Ovary (tissue), 9 donors: ENCODE data around the gene DPYSL4. TPM values are rescaled to one million over a fixed set of nuclear protein-coding genes. Genes with fewer than 3 reads are reported as not detected.

Experiments
- DNase-seq, 5 donors: peaks; one replicate each; pipeline ENCODE4 v3.0.0-alpha.2; 2019 to 2020
- H3K27ac ChIP-seq, 2 donors: fragments of 200-600 bp; one replicate each; pipeline versions ENCODE4 v1.5.1 to v1.8.0; 2019 to 2022
- H3K27me3 ChIP-seq: fragments of 200-600 bp; one replicate; pipeline ENCODE4 v1.8.0; 2022
- H3K36me3 ChIP-seq: fragments of 200-600 bp; sonication (generic); one replicate; pipeline ENCODE4 v1.5.1; 2019
- H3K4me1 ChIP-seq: one replicate; pipeline ENCODE4 v1.8.1; 2013; ENCODE audit warnings: mild to moderate bottlenecking, moderate library complexity; ENCODE audit not compliant: insufficient read depth
- H3K4me3 ChIP-seq: fragments of 200-600 bp; sonication (generic); one replicate; pipeline ENCODE4 v1.5.1; 2017
- H3K9me3 ChIP-seq, 2 donors: fragments of 200-600 bp in 1 of 2; sonication (generic) in 1 of 2; one replicate each; pipeline versions ENCODE4 v1.5.1 to v1.8.1; 2013 to 2019; ENCODE audit warnings: mild to moderate bottlenecking in 1 of 2, moderate library complexity in 1 of 2
- CTCF ChIP-seq, 3 donors: fragments of 450-650 bp in 2 of 3; fragments of 200-600 bp in 1 of 3; IDR thresholded peaks; one replicate each; pipeline versions ENCODE4 v1.5.1 to v1.8.0; 2016 to 2022; ENCODE audit warnings: antibody characterized with exemption in 3 of 3, mild to moderate bottlenecking in 1 of 3
- EP300 ChIP-seq: sonication (generic); formaldehyde crosslinking; IDR thresholded peaks from one replicate; pipeline ENCODE4 v1.6.1; 2017; ENCODE audit warnings: antibody characterized with exemption
- POLR2A ChIP-seq: fragments of 450-650 bp; IDR thresholded peaks from one replicate; pipeline ENCODE4 v1.6.1; 2017; ENCODE audit warnings: antibody characterized with exemption, mild to moderate bottlenecking, moderate library complexity
- WGBS, 3 donors: extraction: QIAGEN DNeasy Blood & Tissue Kit in 1 of 3; methylation state at CpG; one replicate each; pipeline versions ENCODE4 v1.1.5 to v1.1.7; 2013 to 2017; 5-methylcytosine and 5-hydroxymethylcytosine counted together
- intact Hi-C, 4 donors: fragments of 100-400 bp; cut with DNase I; formaldehyde crosslinking; loops; one replicate each; pipeline versions ENCODE4 v1.11.0 to v1.15.1; 2022 to 2023
- polyA plus RNA-seq, 2 donors: library from polyadenylated mRNA; stranded (reverse); fragments of 200-250 nt in 1 of 2; fragments of 350-450 nt in 1 of 2; fragmentation: Illumina TruSeq in 1 of 2; extraction: RNeasy Lipid Tissue Mini Kit (QIAGEN cat#74804) in 1 of 2; gene quantifications; one replicate each; pipeline ENCODE4 v1.2.3, GENCODE V29; 2013 to 2014
- total RNA-seq, 7 donors: library from RNA; depleted of rRNA in 2 of 7; stranded (reverse); fragments of >200 nt in 2 of 7; fragmentation: NEBNext Ultra II Directional in 3 of 7; extraction: Animal tissue kit (Norgen Biotek cat#: 25700) in 3 of 7; gene quantifications; one replicate each; pipeline versions ENCODE4 v1.1.0 to v1.2.4, GENCODE V29; 2016 to 2023
- donor health status: DM: no; HTN: no; CAD: no; lungs with moderate emphysema.
- donor health status: DM: no; HTN: no; CAD: no.
- donor health status: Bipolar disorder and iron deficiency.
- donor health status: DM: yes; HTN: yes; CAD: no.
- donor health status: DM: no; HTN: no; CAD: no.
- donor health status: DM: yes; HTN: yes; CAD: no.

DPYSL4 gene
- total and polyA plus RNA-seq, 9 donors: 0.27 to 7.0 (median 1.7) TPM

GRCh38 chr10:132228616-132229015, 41.9 kb downstream of the DPYSL4 start:
- intact Hi-C loops: loop anchor here in 3 of 4 donors (10.0 kb wide), 3 partner anchors 226 to 416 kb away; no protein-coding TSS in a partner anchor

GRCh38 chr10:132229096-132229495, 42.3 kb downstream of the DPYSL4 start:
- no peak for TF ChIP-seq POLR2A
- no peak for TF ChIP-seq CTCF (IDR thresholded peaks at IDR 0.05)
- no peak for TF ChIP-seq EP300
- intact Hi-C loops: loop anchor here in 3 of 4 donors (10.0 kb wide), 3 partner anchors 226 to 416 kb away; no protein-coding TSS in a partner anchor
- no peaks in the 10 kb centered on the region for H3K36me3 ChIP-seq
- no peaks in the 10 kb centered on the region for H3K9me3 ChIP-seq
- peaks cover 4% of the 10 kb centered on the region for H3K4me1 ChIP-seq
- no peaks in the 10 kb centered on the region for H3K27me3 ChIP-seq
- WGBS, 3 donors: 80 to 89% (median 81%) methylated on average over 6 of the region's 6 CpGs
- no peak overlapping the region for H3K27ac ChIP-seq
- H3K4me3 ChIP-seq: no peak overlapping the region
- no peak for DNase-seq

More at GRCh38 chr10:132228616-132229015, 41.9 kb downstream of the DPYSL4 start:
- WGBS, 3 donors: 88 to 97% (median 92%) methylated on average over 14 of the region's 14 CpGs
- Histone ChIP-seq H3K4me3 (no peak overlapping the region), H3K27ac (no peak overlapping the region), H3K27me3 (no peaks in the 10 kb centered on the region), H3K4me1 (peaks cover 4% of the 10 kb centered on the region), H3K9me3 (no peaks in the 10 kb centered on the region), H3K36me3 (no peaks in the 10 kb centered on the region)
- no peak for DNase-seq
- TF ChIP-seq POLR2A (no peak), CTCF (IDR thresholded peaks at IDR 0.05) (no peak), EP300 (no peak)

GRCh38 chr10:132229834-132230556, 43.2 kb downstream of the DPYSL4 start:
- WGBS, 3 donors: 50 to 53% (median 53%) methylated on average over 36 of the region's 36 CpGs
- Histone ChIP-seq H3K36me3 (no peaks in the 10 kb centered on the region), H3K4me3 (peak overlapping the region; percentile 24), H3K27ac (peak overlapping the region in 1 of 2 donors; percentile 27), H3K27me3 (no peaks in the 10 kb centered on the region), H3K9me3 (no peaks in the 10 kb centered on the region), H3K4me1 (peaks cover 4% of the 10 kb centered on the region)
- intact Hi-C loops: loop anchor here in 3 of 4 donors (10.0 kb wide), 3 partner anchors 225 to 415 kb away; no protein-coding TSS in a partner anchor
- no peak for TF ChIP-seq EP300
- TF ChIP-seq POLR2A: no peak
- TF ChIP-seq CTCF (IDR thresholded peaks at IDR 0.05): no peak
- DNase-seq: peak; percentile 35 to 71 (median 54)

- TF ChIP-seq EP300 (no peak), CTCF (IDR thresholded peaks at IDR 0.05) (no peak), POLR2A (no peak)
- no peaks in the 10 kb centered on the region for H3K9me3 ChIP-seq
- H3K4me3 ChIP-seq: no peak overlapping the region
- no peak for DNase-seq
- no peaks in the 10 kb centered on the region for H3K36me3 ChIP-seq
- H3K4me1 ChIP-seq: peaks cover 4% of the 10 kb centered on the region
- intact Hi-C loops: no loop called here
- WGBS, 3 donors: 55 to 63% (median 59%) methylated on average over 20 to 21 of the region's 21 CpGs
- H3K27me3 ChIP-seq: no peaks in the 10 kb centered on the region
- H3K27ac ChIP-seq: peak overlapping the region in 1 of 2 donors; percentile 27
Observed at GRCh38 chr10:132230557-132231210, 43.9 kb downstream of the DPYSL4 start.
